ENCODE measurements around the gene ASAP2. TPM values are rescaled to one million over a fixed set of nuclear protein-coding genes. Genes with fewer than 3 reads are reported as not detected.

ASAP2 gene
- total RNA-seq, 4 donors from 2014 or later = 33.2 to 62.1 (median 54.5) TPM

DNA sequence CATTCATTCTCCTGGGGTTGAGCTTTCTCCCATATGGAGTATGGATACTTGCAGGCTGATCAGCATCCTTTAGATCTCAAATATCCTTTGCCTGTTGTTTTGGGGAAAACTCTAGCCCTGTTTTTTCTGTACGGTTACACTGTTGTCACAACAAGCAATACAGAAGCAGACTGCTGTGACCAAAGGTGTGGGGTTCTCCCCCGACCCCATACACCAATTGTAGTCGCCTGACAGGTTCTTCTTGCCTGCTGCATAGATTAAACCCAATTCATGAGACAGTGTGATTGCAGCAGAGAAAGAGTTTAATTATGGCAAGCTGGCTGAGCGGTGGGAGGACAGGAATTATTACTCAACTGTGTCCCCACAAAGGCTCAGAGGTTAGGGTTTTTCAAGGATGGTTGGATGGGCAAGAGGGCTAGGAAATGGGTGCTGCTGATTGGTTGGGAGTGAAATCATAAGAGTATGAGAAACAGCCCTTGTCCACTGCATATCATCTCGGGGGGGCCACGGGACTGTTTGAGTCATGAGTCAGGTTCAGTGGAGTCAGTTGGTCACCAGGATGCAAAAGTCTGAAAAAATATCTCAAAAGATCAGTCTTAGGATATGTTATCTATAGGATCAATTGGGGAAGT lies 176.1 kb downstream of the ASAP2 start:
- intact Hi-C loops (cut with DNase I; ENCODE audit: low total_unique reads) = no loop called here
- in situ Hi-C loops (cut with MboI; ENCODE audit: low pct_ligation_motif_present in 1 of 4, low pct_unique_long_range_greater_than_20kb in 1 of 4, low sequenced_read_pairs in 3 of 4) = no loop called here
- H3K36me3 ChIP-seq = peaks cover 0 to 7% (median 4%) of the 10 kb centered on the region in 4 donors
- H3K4me3 ChIP-seq = no peak overlapping the region
- no peaks in the 10 kb centered on the region for H3K27me3 ChIP-seq
- DNase-seq = no peak
- peaks cover 3 to 22% (median 14%) of the 10 kb centered on the region in 4 donors for H3K4me1 ChIP-seq
- H3K27ac ChIP-seq = no peak overlapping the region
- no peak for TF ChIP-seq POLR2A (IDR thresholded peaks at IDR 0.05)
- no peak for TF ChIP-seq POLR2AphosphoS5 (IDR thresholded peaks at IDR 0.05)
- TF ChIP-seq, protein P1, sequence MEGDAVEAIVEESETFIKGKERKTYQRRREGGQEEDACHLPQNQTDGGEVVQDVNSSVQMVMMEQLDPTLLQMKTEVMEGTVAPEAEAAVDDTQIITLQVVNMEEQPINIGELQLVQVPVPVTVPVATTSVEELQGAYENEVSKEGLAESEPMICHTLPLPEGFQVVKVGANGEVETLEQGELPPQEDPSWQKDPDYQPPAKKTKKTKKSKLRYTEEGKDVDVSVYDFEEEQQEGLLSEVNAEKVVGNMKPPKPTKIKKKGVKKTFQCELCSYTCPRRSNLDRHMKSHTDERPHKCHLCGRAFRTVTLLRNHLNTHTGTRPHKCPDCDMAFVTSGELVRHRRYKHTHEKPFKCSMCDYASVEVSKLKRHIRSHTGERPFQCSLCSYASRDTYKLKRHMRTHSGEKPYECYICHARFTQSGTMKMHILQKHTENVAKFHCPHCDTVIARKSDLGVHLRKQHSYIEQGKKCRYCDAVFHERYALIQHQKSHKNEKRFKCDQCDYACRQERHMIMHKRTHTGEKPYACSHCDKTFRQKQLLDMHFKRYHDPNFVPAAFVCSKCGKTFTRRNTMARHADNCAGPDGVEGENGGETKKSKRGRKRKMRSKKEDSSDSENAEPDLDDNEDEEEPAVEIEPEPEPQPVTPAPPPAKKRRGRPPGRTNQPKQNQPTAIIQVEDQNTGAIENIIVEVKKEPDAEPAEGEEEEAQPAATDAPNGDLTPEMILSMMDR (IDR thresholded peaks at IDR 0.05) = no peak
- no peak for TF ChIP-seq EP300 (IDR thresholded peaks at IDR 0.05; ENCODE audit: low read depth)
- 85% methylated on average over 4 to 6 of the region's 6 CpGs for WGBS, 2 donors (ENCODE audit: low coverage in 1 of 2)
- H3K9me3 ChIP-seq = no peaks in the 10 kb centered on the region

DNA sequence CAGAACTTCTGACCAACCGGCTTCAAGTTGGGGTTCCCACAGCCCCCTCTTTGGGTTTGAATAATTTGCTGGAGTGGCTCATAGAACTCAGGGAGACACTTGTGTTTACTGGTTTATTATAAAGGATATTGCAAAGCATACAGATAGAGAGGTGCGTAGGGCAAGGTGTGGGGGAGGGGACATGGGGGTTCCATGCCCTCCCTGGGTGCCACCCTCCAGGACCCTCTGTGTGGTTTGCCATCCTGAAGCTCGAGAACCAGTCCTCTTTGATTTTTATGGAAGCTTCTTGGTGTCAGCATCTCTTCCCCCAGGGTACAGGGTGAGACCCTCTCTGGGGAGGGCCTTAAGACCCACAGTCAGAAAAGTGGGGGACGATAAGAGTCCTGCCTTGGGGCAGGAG lies 177.9 kb downstream of the ASAP2 start:
- H3K36me3 ChIP-seq = peaks cover 0 to 21% (median 6%) of the 10 kb centered on the region in 4 donors
- H3K4me3 ChIP-seq = no peak overlapping the region
- in situ Hi-C loops (cut with MboI; ENCODE audit: low pct_ligation_motif_present in 1 of 4, low pct_unique_long_range_greater_than_20kb in 1 of 4, low sequenced_read_pairs in 3 of 4) = no loop called here
- H3K9me3 ChIP-seq = no peaks in the 10 kb centered on the region
- TF ChIP-seq, protein P1 (IDR thresholded peaks at IDR 0.05) = no peak
- TF ChIP-seq POLR2A (IDR thresholded peaks at IDR 0.05) = no peak
- TF ChIP-seq EP300 (IDR thresholded peaks at IDR 0.05; ENCODE audit: low read depth) = no peak
- TF ChIP-seq POLR2AphosphoS5 (IDR thresholded peaks at IDR 0.05) = no peak
- intact Hi-C loops (cut with DNase I; ENCODE audit: low total_unique reads) = no loop called here
- no peak for DNase-seq
- peaks cover 0 to 12% (median 7%) of the 10 kb centered on the region in 4 donors for H3K4me1 ChIP-seq
- 90% methylated on average over 4 of the region's 4 CpGs; no CpG with 5 or more reads in 1 of the 2 donors for WGBS, 2 donors (ENCODE audit: low coverage in 1 of 2)
- H3K27me3 ChIP-seq = no peaks in the 10 kb centered on the region
- H3K27ac ChIP-seq = no peak overlapping the region

DNA sequence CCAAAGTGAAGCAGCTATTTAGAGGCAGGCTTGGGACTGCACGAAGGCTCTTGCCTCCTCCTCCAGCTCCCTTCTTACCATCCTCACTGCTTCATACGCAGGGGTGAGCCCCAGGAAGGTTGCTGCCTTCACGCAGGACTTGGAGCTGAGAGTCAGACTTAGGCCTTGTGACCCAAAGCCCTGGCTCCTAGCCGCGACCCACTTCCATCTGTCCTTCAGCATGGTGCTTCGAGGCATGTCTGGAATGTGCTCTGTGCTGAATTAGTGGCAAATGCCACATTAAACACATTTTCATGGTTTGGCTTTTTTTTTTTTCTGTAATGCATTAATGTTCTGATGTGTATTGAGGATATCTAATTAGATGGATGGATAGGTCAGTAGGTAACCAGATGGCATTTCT lies 179.2 kb downstream of the ASAP2 start:
- Histone ChIP-seq H3K27me3 (no peaks in the 10 kb centered on the region), H3K36me3 (peaks cover 0 to 24% (median 6%) of the 10 kb centered on the region in 4 donors), H3K4me3 (no peak overlapping the region), H3K27ac (peak overlapping the region in 1 of 4 donors; percentile 60), H3K4me1 (peaks cover 0 to 4% (median 3%) of the 10 kb centered on the region in 4 donors), H3K9me3 (no peaks in the 10 kb centered on the region)
- no peak for DNase-seq
- WGBS, 2 donors (ENCODE audit: low coverage in 1 of 2) = 37 to 88% methylated on average over 2 to 6 of the region's 6 CpGs
- TF ChIP-seq, protein P1 (IDR thresholded peaks at IDR 0.05) = no peak
- TF ChIP-seq POLR2A (IDR thresholded peaks at IDR 0.05) = no peak
- TF ChIP-seq EP300 (IDR thresholded peaks at IDR 0.05; ENCODE audit: low read depth) = no peak
- no peak for TF ChIP-seq POLR2AphosphoS5 (IDR thresholded peaks at IDR 0.05)
- in situ Hi-C loops (cut with MboI; ENCODE audit: low pct_ligation_motif_present in 1 of 4, low pct_unique_long_range_greater_than_20kb in 1 of 4, low sequenced_read_pairs in 3 of 4) (no loop called here), intact Hi-C loops (cut with DNase I; ENCODE audit: low total_unique reads) (no loop called here)

DNA sequence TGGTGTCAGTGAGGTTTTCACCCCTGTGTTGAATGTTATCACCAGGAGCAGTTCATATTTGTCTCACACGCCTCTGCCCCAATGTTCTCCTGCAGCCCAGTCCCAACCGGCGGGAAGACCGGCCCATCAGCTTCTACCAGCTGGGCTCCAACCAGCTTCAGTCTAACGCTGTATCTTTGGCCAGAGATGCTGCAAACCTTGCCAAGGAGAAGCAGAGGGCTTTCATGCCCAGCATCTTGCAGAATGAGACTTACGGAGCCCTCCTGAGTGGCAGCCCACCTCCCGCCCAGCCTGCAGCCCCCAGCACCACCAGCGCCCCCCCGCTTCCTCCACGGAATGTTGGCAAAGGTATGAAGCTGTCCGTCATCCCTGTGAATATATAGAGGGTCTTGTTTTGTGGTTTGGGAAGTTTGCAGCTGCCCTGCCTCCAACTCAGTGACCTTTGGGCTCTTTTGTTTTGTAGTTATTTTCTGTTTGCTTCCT lies 181.6 kb downstream of the ASAP2 start:
- no peak overlapping the region for H3K4me3 ChIP-seq
- H3K4me1 ChIP-seq = no peaks in the 10 kb centered on the region
- intact Hi-C loops (cut with DNase I; ENCODE audit: low total_unique reads) = no loop called here
- no peaks in the 10 kb centered on the region for H3K27me3 ChIP-seq
- H3K9me3 ChIP-seq = no peaks in the 10 kb centered on the region
- DNase-seq = no peak
- H3K27ac ChIP-seq = peak overlapping the region in 1 of 4 donors; percentile 60
- peaks cover 0 to 24% (median 3%) of the 10 kb centered on the region in 4 donors for H3K36me3 ChIP-seq
- 89% methylated on average over 11 of the region's 11 CpGs; no CpG with 5 or more reads in 1 of the 2 donors for WGBS, 2 donors (ENCODE audit: low coverage in 1 of 2)
- TF ChIP-seq EP300 (IDR thresholded peaks at IDR 0.05; ENCODE audit: low read depth) = no peak
- TF ChIP-seq, protein P1 (IDR thresholded peaks at IDR 0.05) = no peak
- TF ChIP-seq POLR2A (IDR thresholded peaks at IDR 0.05) = no peak
- TF ChIP-seq POLR2AphosphoS5 (IDR thresholded peaks at IDR 0.05) = no peak
- in situ Hi-C loops (cut with MboI; ENCODE audit: low pct_ligation_motif_present in 1 of 4, low pct_unique_long_range_greater_than_20kb in 1 of 4, low sequenced_read_pairs in 3 of 4) = no loop called here

Data from transverse colon (tissue), 4 donors.